Right lobe of liver (tissue), 6 donors: Measurements from ENCODE around the gene VPS35L. TPM values are rescaled to one million over a fixed set of nuclear protein-coding genes. Genes with fewer than 3 reads are reported as not detected.
"Not testable (repeated sequence)": the region's sequence is repeated elsewhere in the genome, so short reads cannot be mapped to it uniquely, and the experiment has no call there.

Source experiments
- ATAC-seq, 4 donors: fragments of 200-7000 bp; cut with Tn5 transposase; one replicate each; pipeline ENCODE4 v1.9.1; 2020; ENCODE audit warnings: mild to moderate bottlenecking in 4 of 4, moderate library complexity in 4 of 4
- DNase-seq, 3 donors: peaks; one replicate each; pipeline ENCODE4 v3.0.0-alpha.2; 2020
- H3K27ac ChIP-seq, 3 donors: fragments of 200-600 bp; one replicate each; pipeline ENCODE4 v1.8.0; 2022
- H3K27me3 ChIP-seq, 2 donors: fragments of 200-600 bp; one replicate each; pipeline ENCODE4 v1.8.0; 2022
- H3K36me3 ChIP-seq, 4 donors: fragments of 200-600 bp; sonication (generic) in 1 of 4; one replicate each; pipeline versions ENCODE4 v1.5.1 to v1.8.0; 2017 to 2022; ENCODE audit warnings: control low read depth in 1 of 4
- H3K4me1 ChIP-seq, 4 donors: fragments of 200-600 bp; sonication (generic) in 1 of 4; one replicate each; pipeline versions ENCODE4 v1.5.1 to v1.8.0; 2017 to 2022; ENCODE audit warnings: control low read depth in 1 of 4
- H3K4me3 ChIP-seq, 3 donors: fragments of 200-600 bp; one replicate each; pipeline ENCODE4 v1.8.0; 2022
- H3K9me3 ChIP-seq, 4 donors: fragments of 200-600 bp; sonication (generic) in 1 of 4; one replicate each; pipeline versions ENCODE4 v1.5.1 to v1.8.0; 2017 to 2022; ENCODE audit warnings: control low read depth in 1 of 4
- POLR2A ChIP-seq: fragments of 450-650 bp; IDR thresholded peaks from one replicate; pipeline ENCODE4 v1.6.1; 2017; ENCODE audit warnings: antibody characterized with exemption, mild to moderate bottlenecking
- WGBS: methylation state at CpG from one replicate; pipeline ENCODE4 v1.1.6; 2018; ENCODE audit warnings: low coverage, low lambda C conversion rate; ENCODE audit not compliant: insufficient coverage; ENCODE audit errors: missing lambda C conversion rate; 5-methylcytosine and 5-hydroxymethylcytosine counted together
- intact Hi-C, 2 donors: fragments of 100-400 bp; cut with DNase I; formaldehyde crosslinking; loops; one replicate each; pipeline versions ENCODE4 v1.11.2 to v1.14.1; 2022
- total RNA-seq, 6 experiments: library from RNA; depleted of rRNA in 2 of 6; stranded (reverse); fragments of >200 nt in 2 of 6; fragmentation: NEBNext Ultra II Directional in 3 of 6; extraction: Animal tissue kit (Norgen Biotek cat#: 25700) in 3 of 6; gene quantifications; one replicate each; pipeline versions ENCODE4 v1.1.0 to v1.2.4, GENCODE V29; 2016 to 2023
- TF ChIP-seq, protein P1 (sequence below), 4 donors: fragments of 200-600 bp in 3 of 4; fragments of 450-650 bp in 1 of 4; IDR thresholded peaks; one replicate each; pipeline versions ENCODE4 v1.5.1 to v1.8.0; 2016 to 2022; ENCODE audit warnings: antibody characterized with exemption in 4 of 4, mild to moderate bottlenecking in 2 of 4
- donor health status: DM: no; HTN: yes; CAD: no.
- donor health status: DM: no; HTN: no; CAD: no.
- donor health status: DM: no; HTN: no; CAD: no.
- donor health status: DM: no; HTN: yes; CAD: no.
- donor health status: DM: no; HTN: yes; CAD: no.

Gene VPS35L
- total RNA-seq, 6 experiments from 2014 or later, result 19.3 to 24.3 (median 20.4) TPM

DNA sequence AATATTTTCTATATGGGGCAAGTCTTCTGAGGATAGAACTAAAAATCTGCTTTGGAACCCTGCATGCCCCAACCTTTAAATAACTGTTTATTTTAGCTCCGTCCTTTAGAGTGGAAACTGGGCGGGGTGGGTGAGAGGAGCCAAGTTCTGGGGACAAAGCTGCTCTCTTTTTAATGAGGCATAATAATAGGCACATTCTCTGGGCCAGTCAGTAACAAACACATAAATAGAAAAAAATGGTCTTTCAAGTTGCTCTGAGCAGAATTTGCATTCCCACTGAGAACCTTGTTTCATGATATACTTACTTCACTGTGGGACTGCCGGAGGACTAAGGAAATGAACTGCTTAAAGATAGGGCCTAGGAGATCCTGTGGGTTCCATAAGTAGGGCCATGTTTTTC lies 111.0 kb downstream of the VPS35L start:
- DNase-seq (no peak), ATAC-seq (no peak)
- Histone ChIP-seq H3K27ac (no peak overlapping the region), H3K36me3 (peaks cover 0 to 25% (median 4%) of the 10 kb centered on the region in 4 donors), H3K4me1 (no peaks in the 10 kb centered on the region), H3K4me3 (no peak overlapping the region), H3K27me3 (no peaks in the 10 kb centered on the region), H3K9me3 (no peaks in the 10 kb centered on the region)
- intact Hi-C loops, result no loop called here
- WGBS, result 70% methylated on average over 3 of the region's 3 CpGs
- TF ChIP-seq, protein P1, sequence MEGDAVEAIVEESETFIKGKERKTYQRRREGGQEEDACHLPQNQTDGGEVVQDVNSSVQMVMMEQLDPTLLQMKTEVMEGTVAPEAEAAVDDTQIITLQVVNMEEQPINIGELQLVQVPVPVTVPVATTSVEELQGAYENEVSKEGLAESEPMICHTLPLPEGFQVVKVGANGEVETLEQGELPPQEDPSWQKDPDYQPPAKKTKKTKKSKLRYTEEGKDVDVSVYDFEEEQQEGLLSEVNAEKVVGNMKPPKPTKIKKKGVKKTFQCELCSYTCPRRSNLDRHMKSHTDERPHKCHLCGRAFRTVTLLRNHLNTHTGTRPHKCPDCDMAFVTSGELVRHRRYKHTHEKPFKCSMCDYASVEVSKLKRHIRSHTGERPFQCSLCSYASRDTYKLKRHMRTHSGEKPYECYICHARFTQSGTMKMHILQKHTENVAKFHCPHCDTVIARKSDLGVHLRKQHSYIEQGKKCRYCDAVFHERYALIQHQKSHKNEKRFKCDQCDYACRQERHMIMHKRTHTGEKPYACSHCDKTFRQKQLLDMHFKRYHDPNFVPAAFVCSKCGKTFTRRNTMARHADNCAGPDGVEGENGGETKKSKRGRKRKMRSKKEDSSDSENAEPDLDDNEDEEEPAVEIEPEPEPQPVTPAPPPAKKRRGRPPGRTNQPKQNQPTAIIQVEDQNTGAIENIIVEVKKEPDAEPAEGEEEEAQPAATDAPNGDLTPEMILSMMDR (IDR thresholded peaks at IDR 0.05), result no peak
- TF ChIP-seq POLR2A, result no peak

DNA sequence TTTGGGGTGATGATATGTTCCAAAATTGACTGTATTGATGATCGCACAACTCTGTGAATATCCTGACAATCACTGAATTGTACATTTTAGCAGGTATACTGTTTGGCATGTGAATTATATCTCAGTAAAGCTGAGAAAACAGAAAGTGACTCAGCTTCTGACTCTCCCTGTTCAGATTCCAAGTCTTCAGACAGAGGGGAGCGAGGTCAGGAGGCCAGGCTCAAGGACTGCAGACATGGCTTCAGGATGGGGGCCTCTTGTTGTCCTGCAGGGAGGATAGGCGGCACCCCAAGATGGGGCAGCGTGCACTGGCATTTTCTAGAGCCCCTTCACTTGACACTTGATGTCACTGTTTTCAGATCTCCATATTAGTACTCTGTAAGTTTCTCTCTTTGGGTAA lies 116.9 kb downstream of the VPS35L start:
- intact Hi-C loops, result no loop called here
- no peak for ATAC-seq
- no peak overlapping the region for H3K4me3 ChIP-seq
- no peak overlapping the region for H3K27ac ChIP-seq
- H3K36me3 ChIP-seq, result peaks cover 0 to 28% (median 4%) of the 10 kb centered on the region in 4 donors
- no peaks in the 10 kb centered on the region for H3K9me3 ChIP-seq
- H3K4me1 ChIP-seq, result no peaks in the 10 kb centered on the region
- H3K27me3 ChIP-seq, result no peaks in the 10 kb centered on the region
- no peak for DNase-seq
- no peak for TF ChIP-seq POLR2A
- TF ChIP-seq, protein P1 (IDR thresholded peaks at IDR 0.05), result no peak
- 96% methylated on average over 4 of the region's 4 CpGs for WGBS

DNA sequence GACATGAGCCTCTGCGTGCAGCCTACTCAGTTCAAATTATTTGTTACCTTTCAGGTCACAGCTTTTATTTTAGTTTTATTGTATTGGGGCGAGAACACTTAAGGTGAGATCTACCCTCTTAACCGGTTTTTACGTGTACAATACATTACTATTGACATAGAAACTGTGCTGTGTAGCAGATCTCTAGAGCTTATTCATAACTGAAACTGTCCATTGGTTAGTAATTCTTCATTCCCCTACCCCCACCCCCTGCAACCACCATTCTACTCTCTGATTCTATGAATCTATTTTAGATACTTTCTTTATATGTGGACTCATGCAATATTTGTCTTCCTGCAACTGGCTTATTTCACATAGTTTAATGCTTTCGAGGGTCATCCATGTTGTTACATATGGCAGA lies 119.0 kb downstream of the VPS35L start:
- Histone ChIP-seq H3K4me3 (no peak overlapping the region), H3K36me3 (peaks cover 0 to 19% (median 4%) of the 10 kb centered on the region in 4 donors), H3K27me3 (no peaks in the 10 kb centered on the region), H3K4me1 (no peaks in the 10 kb centered on the region), H3K27ac (no peak overlapping the region), H3K9me3 (no peaks in the 10 kb centered on the region)
- DNase-seq (no peak), ATAC-seq (no peak)
- WGBS, result 96% methylated on average over 5 of the region's 5 CpGs
- intact Hi-C loops, result no loop called here
- TF ChIP-seq, protein P1 (IDR thresholded peaks at IDR 0.05), result no peak
- TF ChIP-seq POLR2A, result no peak

DNA sequence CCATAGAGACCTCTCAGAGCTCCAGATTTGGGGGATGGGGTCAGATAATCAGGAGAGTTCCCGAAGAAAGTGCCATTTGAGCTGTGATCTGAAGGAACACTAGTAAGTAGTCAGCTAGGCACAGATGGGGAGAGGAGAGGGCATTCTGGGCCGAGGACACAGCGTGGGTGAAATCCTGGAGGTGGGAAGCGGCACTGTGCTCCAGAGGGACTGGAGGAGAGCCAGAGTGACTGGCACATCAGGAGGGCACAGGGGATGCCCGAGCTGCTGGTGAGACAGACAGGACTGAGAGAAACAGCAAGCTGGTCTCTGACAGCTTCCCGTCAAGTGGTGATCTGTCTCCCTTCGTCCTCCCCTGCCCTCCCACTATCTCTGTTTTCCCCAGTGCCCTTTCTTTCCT lies 121.9 kb downstream of the VPS35L start:
- WGBS, result 76% methylated on average over 4 of the region's 7 CpGs
- no peak for ATAC-seq
- no peak for DNase-seq
- Histone ChIP-seq H3K27me3 (no peaks in the 10 kb centered on the region), H3K36me3 (peaks cover 0 to 3% (median 0%) of the 10 kb centered on the region in 4 donors), H3K27ac (no peak overlapping the region), H3K4me3 (no peak overlapping the region), H3K4me1 (no peaks in the 10 kb centered on the region), H3K9me3 (no peaks in the 10 kb centered on the region)
- TF ChIP-seq, protein P1 (IDR thresholded peaks at IDR 0.05), result no peak
- TF ChIP-seq POLR2A, result no peak
- intact Hi-C loops, result no loop called here

DNA sequence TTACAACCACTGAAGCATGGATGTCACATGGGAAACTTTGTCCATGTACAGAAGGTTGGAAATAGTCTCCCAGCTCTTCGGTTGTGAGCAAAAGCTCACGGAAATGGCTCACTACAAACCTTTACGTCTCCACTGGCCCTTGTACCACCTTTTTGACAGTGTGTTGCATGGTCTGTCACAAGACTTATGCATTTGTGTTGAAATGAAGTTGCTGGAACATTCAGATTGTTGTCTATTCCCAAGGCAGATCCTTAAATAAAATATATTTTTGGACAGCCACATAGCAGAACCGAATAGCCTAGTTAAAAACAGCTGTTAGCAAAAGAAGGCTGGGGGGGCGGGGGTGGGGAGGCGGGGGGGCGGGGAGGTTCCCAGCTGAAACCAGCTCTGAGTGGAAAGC lies 123.3 kb downstream of the VPS35L start:
- peaks cover 0 to 10% (median 2%) of the 10 kb centered on the region in 4 donors for H3K36me3 ChIP-seq
- no peaks in the 10 kb centered on the region for H3K9me3 ChIP-seq
- ATAC-seq (no peak), DNase-seq (no peak)
- no peak overlapping the region for H3K27ac ChIP-seq
- H3K27me3 ChIP-seq, result no peaks in the 10 kb centered on the region
- TF ChIP-seq POLR2A, result no peak
- TF ChIP-seq, protein P1 (IDR thresholded peaks at IDR 0.05), result no peak
- WGBS, result 97% methylated on average over 7 of the region's 7 CpGs
- intact Hi-C loops, result no loop called here
- no peak overlapping the region for H3K4me3 ChIP-seq
- no peaks in the 10 kb centered on the region for H3K4me1 ChIP-seq

DNA sequence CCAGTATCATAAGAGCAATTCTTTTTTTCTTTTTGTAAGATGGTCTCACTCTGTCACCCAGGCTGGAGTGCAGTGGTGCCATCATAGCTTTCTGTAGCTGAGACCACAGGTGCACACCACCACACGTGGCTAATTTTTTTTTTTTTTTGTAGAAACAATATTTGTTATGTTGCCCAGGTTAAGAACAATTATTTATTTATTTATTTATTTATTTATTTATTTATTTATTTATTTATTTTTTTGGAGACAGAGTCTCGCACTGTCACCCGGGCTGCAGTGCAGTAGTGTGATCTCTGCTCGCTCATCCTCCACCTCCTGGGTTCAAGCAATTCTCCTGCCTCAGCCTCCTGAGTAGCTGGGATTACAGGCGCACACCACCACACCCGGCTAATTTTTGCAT lies 123.8 kb downstream of the VPS35L start:
- H3K36me3 ChIP-seq, result peaks cover 0 to 13% (median 2%) of the 10 kb centered on the region in 4 donors
- H3K9me3 ChIP-seq, DNase-seq, ATAC-seq, H3K27me3 ChIP-seq, H3K27ac ChIP-seq, H3K4me3 ChIP-seq, intact Hi-C loops, H3K4me1 ChIP-seq: not testable (repeated sequence)
- whole genome bisulfite sequencing, result 64% methylated on average over 1 of the region's 6 CpGs
